Subcutaneous adipose tissue (tissue), 4 donors: ENCODE data around the gene CCDC124. TPM values are rescaled to one million over a fixed set of nuclear protein-coding genes. Genes with fewer than 3 reads are reported as not detected.

Experiments
- total RNA-seq, 4 donors: library from RNA; depleted of rRNA; stranded (reverse); fragments of >200 nt; gene quantifications; one replicate each; pipeline ENCODE4 v1.1.0, GENCODE V29; 2016
- TF ChIP-seq, protein P1 (sequence below): fragments of 450-650 bp; IDR thresholded peaks from one replicate; pipeline ENCODE4 v1.5.1; 2016; ENCODE audit warnings: low read depth, mild to moderate bottlenecking, control low read depth, antibody characterized with exemption, moderate library complexity

CCDC124 gene
- total RNA-seq, 4 donors from 2014 or later, result 33.4 to 54.3 (median 42.7) TPM

DNA sequence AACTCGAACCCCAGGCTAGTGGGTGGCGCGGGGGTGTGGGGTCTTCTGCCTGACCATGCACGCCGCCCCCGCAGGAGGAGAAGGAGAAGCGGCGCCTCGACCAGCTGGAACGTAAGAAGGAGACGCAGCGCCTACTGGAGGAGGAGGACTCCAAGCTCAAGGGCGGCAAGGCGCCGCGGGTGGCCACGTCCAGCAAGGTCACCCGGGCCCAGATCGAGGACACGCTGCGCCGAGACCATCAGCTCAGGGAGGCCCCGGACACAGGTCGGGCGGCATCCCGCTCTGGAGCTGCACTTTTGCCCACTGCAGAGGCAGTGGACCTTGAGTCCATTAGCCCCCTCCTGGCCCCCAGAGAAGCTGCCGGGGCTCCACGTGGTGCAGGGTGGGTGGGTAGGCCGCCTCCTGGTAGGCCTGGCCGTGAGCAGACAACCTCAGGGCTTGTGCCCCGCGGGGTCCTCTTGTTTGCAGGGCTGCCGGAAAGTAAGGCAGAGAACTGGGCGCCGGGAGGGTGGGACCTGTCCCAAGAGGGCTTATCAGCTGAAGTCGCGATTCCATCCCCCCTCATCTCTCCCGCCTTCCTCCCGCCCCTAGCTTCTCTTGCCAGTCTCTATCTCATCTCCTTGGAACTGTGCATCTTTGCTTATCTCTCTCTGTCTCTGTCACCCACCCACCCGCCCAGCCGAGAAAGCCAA lies 9.9 kb downstream of the CCDC124 start:
- TF ChIP-seq, protein P1, sequence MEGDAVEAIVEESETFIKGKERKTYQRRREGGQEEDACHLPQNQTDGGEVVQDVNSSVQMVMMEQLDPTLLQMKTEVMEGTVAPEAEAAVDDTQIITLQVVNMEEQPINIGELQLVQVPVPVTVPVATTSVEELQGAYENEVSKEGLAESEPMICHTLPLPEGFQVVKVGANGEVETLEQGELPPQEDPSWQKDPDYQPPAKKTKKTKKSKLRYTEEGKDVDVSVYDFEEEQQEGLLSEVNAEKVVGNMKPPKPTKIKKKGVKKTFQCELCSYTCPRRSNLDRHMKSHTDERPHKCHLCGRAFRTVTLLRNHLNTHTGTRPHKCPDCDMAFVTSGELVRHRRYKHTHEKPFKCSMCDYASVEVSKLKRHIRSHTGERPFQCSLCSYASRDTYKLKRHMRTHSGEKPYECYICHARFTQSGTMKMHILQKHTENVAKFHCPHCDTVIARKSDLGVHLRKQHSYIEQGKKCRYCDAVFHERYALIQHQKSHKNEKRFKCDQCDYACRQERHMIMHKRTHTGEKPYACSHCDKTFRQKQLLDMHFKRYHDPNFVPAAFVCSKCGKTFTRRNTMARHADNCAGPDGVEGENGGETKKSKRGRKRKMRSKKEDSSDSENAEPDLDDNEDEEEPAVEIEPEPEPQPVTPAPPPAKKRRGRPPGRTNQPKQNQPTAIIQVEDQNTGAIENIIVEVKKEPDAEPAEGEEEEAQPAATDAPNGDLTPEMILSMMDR, result no peak

DNA sequence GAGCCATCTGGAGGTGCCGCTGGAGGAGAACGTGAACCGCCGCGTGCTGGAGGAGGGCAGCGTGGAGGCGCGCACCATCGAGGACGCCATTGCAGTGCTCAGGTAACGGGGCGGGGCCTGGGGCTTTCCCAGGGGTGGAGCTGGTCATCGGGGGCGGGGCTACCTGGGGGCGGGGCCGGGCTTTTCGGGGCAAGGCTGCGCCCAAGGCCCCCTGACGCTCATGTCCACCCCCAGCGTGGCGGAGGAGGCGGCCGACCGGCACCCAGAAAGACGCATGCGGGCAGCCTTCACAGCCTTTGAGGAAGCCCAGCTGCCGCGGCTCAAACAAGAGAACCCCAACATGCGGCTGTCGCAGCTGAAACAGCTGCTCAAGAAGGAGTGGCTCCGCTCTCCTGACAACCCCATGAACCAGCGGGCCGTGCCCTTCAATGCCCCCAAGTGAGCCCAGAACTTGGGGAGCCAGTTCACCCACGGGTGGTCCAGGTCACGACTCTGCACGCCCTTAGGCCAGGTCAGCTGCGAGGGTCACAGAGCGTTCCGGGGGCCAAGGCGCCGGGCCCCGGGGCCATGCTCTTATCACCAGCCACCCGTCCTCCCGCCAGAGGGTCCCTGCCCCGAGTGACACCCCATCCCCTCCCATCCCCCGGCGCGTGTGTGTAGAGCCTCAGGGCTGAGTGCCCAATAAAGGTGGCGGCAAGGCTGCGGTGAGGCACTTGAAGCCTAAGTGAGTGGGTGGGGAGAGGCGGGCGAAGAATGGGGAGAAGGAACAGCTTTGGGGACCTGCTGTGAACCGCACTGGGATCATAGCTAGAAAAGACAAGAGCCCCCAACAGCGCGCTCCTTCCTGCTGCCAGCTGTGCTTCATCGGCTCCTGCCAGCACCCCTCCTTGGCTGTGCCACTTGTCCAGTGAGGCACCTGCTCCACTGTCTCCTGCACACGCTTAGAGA lies 10.7 kb downstream of the CCDC124 start:
- TF ChIP-seq, protein P1, result no peak

DNA sequence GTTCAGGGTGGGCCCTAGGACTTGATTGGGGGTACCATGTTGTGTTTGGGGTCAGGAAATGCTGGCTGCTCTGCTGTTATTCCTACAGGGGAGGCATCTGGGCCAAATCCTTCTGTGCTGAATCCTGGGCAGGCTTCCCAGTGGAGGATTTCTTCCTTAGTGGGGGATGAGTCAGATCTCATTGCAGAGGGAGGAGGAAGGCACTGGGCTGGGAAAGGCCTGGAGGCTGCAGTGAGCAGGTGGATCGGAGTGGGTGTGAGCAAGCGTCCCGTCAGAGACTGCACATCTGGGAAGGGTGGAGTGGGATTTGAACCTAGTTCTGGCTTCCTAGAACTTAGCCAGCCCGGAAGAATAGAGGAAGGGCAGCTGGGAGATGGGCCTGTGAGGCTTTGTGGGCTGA lies 11.5 kb downstream of the CCDC124 start:
- TF ChIP-seq, protein P1, result no peak

DNA sequence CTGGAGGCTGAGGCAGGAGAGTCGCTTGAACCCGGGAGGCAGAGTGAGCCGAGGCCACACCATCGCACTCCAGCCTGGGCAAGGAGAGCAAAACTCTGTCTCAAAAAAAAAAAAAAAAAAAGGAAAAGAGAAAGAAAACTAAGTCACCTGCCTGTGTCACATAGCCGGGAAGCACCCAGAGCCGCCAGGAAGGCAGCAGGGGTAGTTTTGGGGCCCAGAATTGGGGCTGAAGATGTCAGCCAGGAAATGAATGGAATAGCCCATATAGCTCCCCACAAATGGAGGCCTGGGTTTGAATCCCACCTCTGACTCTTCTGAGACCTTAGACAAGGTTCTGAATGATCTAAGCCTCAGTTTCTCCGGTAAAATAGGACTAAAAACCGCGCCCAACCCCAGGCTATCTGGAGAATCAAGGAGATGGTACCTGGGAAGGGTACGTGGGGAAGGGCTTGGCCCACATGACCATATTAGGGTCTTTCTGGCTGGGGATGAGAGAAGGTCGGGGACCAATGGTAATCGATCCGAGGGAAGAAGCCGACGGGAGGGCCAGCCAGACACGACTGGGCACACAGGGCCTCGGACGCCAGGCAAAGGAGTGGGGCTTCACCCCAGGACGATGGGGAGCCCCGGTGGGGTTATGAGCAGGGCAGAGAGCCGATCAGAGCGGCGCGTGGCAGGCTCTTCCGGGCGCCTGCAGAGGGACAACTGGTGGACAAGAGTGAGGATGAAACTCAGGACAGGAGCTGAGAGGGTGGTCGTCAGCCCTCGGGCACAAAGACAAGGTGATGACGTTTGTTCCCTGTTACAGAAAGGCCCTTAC lies 14.4 kb downstream of the CCDC124 start:
- TF ChIP-seq, protein P1, result no peak

DNA sequence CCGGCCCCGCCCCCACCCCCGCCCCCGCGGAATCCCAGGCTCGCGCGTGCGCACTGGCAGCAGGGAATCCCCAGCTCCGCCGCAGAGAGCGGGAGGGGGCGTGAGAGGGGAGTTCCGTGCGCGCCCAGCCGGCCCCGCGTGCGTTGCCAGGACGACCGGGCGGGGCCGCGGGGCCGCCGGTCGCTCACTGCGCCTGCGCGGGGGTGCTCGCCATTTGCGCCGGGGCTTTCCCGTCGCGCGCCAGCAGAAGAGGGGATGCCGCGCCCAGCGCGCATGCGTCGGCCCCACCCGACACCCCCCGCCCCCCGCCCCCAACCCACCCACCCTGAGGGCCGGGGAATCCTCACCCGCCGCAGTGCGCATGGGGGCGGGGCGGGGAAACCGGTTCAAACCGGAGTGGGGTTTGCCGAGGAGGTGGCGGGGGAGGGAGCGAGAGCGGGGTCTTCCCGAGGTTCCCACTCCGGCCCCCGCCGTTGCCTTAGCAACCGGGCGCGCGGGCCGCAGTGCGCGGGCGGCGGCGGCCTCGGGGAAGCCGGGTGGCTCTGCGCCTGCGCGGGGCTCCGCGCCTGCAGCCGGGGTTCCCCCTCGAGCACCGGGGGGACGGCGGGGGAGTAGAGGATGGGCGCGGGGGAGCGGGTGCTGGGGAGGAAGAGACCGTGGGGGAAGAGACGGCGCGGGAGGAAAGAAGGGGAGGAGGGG lies 15.1 kb downstream of the CCDC124 start:
- TF ChIP-seq, protein P1, result no peak

DNA sequence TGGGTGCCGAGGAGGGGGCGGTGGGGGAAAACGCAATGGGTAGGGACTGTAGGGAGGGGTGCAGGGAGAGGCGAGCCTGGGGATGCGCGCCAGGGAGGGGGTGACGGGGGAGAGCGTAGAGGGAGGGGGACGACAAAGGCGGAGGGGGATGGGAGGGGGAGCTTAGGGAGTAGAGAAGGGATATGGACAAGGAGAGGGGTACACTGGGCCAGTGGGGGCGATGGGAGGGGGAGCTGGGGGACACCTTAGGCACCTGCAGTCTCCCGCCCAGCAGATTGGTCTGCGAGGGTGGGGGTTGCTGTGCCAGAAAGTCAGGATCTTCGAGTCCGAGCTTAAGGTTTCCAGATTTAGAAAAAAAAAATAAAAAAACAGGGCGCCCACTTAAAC lies 15.7 kb downstream of the CCDC124 start:
- TF ChIP-seq, protein P1, result no peak
